Lower leg skin (tissue), 3 donors: ENCODE results near the gene C1orf105.

ENCODE experiments used
- CTCF ChIP-seq, 3 donors: fragments of 450-650 bp; IDR thresholded peaks; one replicate each; pipeline ENCODE4 v1.5.1; 2016; ENCODE audit warnings: antibody characterized with exemption in 3 of 3, mild to moderate bottlenecking in 3 of 3, moderate library complexity in 2 of 3
- POLR2A ChIP-seq, 2 donors: fragments of 450-650 bp; IDR thresholded peaks; one replicate each; pipeline ENCODE4 v1.6.1; 2016 to 2017; ENCODE audit warnings: antibody characterized with exemption in 2 of 2, mild to moderate bottlenecking in 1 of 2, moderate library complexity in 1 of 2

GRCh38 chr1:172456344-172456769, 35.9 kb downstream of the C1orf105 start:
- TF ChIP-seq CTCF (IDR thresholded peaks at IDR 0.05) (no peak), POLR2A (IDR thresholded peaks at IDR 0.05) (no peak)
